ENCODE results near the gene ASTL.

Gene ASTL

GRCh38 chr2:96156926-96157648, 18.8 kb upstream of the ASTL start:
- H3K4me3 ChIP-seq (ENCODE audit: low read length) = no peak overlapping the region

GRCh38 chr2:96156011-96156820, 17.9 kb upstream of the ASTL start:
- H3K4me1 ChIP-seq (ENCODE audit: control insufficient read depth, insufficient read depth, low read length) = no peaks in the 10 kb centered on the region
- no peaks in the 10 kb centered on the region for H3K36me3 ChIP-seq (ENCODE audit: control insufficient read depth, insufficient read depth, low read length)
- H3K9ac ChIP-seq (ENCODE audit: low read length) = no peak overlapping the region
- no peak overlapping the region for H3K4me3 ChIP-seq (ENCODE audit: low read length)
- H3K9me3 ChIP-seq (ENCODE audit: control insufficient read depth, low read length) = no peaks in the 10 kb centered on the region
- no peaks in the 10 kb centered on the region for H3K27me3 ChIP-seq (ENCODE audit: control insufficient read depth, insufficient read depth, low read length)

More at GRCh38 chr2:96156926-96157648, 18.8 kb upstream of the ASTL start:
- Histone ChIP-seq H3K9ac (ENCODE audit: low read length) (no peak overlapping the region), H3K36me3 (ENCODE audit: control insufficient read depth, insufficient read depth, low read length) (no peaks in the 10 kb centered on the region), H3K27me3 (ENCODE audit: control insufficient read depth, insufficient read depth, low read length) (no peaks in the 10 kb centered on the region), H3K4me1 (ENCODE audit: control insufficient read depth, insufficient read depth, low read length) (peaks cover 4% of the 10 kb centered on the region), H3K9me3 (ENCODE audit: control insufficient read depth, low read length) (no peaks in the 10 kb centered on the region)

DNA sequence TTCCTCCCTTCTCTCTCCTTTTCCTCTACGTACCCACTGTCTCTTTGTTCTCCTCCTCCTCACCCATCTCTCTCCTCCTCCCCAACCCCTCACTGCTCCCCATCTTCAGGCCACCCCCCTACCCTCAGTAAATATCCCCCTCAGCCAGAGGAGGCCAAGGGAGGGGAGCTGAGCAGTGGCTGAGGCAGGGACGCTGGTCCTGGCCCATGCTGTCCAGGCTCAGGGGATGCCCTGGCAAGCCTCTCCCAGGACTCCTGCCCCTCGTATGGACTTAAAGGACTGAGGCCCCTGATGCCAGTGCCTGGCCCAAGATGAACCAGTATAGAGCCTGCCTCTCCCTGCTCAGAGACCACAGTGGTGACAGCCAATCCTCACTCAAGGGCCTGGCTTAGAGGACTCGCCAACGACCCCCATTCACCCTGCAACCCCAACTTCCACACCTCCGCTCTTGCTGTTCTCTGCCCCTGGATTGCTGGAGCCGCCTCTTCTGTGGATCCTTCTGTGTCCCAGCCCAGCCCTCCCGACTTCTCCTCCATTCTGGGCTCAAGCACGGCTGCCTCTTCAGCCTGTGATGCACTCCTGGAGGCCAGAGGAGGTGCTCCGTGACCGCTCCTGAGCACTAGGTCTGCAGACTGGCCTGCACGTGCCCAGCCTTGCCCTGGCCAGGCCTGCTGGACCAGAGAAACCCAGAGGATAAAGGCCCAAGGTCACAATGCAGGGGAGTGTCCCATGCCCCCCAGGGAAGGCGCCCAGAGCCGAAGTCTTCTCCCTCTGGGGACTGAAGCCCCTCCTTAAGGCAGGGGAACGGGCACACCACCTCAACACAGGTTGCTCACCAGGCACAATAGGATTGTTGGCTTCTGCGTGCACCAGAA, 16.4 kb upstream of the ASTL start:
- Histone ChIP-seq H3K9me3 (ENCODE audit: control insufficient read depth, low read length) (no peaks in the 10 kb centered on the region), H3K4me3 (ENCODE audit: low read length) (no peak overlapping the region), H3K27me3 (ENCODE audit: control insufficient read depth, insufficient read depth, low read length) (no peaks in the 10 kb centered on the region), H3K4me1 (ENCODE audit: control insufficient read depth, insufficient read depth, low read length) (no peaks in the 10 kb centered on the region), H3K36me3 (ENCODE audit: control insufficient read depth, insufficient read depth, low read length) (no peaks in the 10 kb centered on the region), H3K9ac (ENCODE audit: low read length) (no peak overlapping the region)

- Histone ChIP-seq H3K36me3 (ENCODE audit: control insufficient read depth, insufficient read depth, low read length) (no peaks in the 10 kb centered on the region), H3K4me1 (ENCODE audit: control insufficient read depth, insufficient read depth, low read length) (no peaks in the 10 kb centered on the region), H3K9ac (ENCODE audit: low read length) (no peak overlapping the region), H3K4me3 (ENCODE audit: low read length) (no peak overlapping the region), H3K9me3 (ENCODE audit: control insufficient read depth, low read length) (no peaks in the 10 kb centered on the region), H3K27me3 (ENCODE audit: control insufficient read depth, insufficient read depth, low read length) (no peaks in the 10 kb centered on the region)
Observed at GRCh38 chr2:96153991-96154431, 15.7 kb upstream of the ASTL start.

DNA sequence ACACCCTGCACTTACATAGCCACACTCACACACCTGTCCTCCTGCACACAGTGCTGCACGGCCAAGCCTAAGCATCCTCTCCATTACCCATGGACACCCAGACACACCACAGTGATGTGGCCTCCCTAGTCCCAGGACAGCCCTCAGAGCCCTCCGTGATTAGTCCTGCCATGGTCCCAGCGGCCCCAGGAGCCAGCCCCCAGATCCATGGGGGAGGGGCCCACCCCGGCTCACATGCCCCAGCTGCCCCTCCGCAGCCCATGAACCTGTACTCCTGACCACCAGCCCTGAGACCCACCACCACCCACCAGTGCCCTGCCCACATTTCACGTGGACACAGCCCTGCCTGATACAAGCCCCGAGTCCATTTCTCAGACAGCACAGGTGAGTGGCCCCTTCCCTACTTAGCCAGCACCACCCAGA, 15.0 kb upstream of the ASTL start:
- no peaks in the 10 kb centered on the region for H3K9me3 ChIP-seq (ENCODE audit: control insufficient read depth, low read length)
- H3K4me3 ChIP-seq (ENCODE audit: low read length) = no peak overlapping the region
- H3K27me3 ChIP-seq (ENCODE audit: control insufficient read depth, insufficient read depth, low read length) = no peaks in the 10 kb centered on the region
- no peaks in the 10 kb centered on the region for H3K36me3 ChIP-seq (ENCODE audit: control insufficient read depth, insufficient read depth, low read length)
- peaks cover 4% of the 10 kb centered on the region for H3K4me1 ChIP-seq (ENCODE audit: control insufficient read depth, insufficient read depth, low read length)
- no peak overlapping the region for H3K9ac ChIP-seq (ENCODE audit: low read length)

DNA sequence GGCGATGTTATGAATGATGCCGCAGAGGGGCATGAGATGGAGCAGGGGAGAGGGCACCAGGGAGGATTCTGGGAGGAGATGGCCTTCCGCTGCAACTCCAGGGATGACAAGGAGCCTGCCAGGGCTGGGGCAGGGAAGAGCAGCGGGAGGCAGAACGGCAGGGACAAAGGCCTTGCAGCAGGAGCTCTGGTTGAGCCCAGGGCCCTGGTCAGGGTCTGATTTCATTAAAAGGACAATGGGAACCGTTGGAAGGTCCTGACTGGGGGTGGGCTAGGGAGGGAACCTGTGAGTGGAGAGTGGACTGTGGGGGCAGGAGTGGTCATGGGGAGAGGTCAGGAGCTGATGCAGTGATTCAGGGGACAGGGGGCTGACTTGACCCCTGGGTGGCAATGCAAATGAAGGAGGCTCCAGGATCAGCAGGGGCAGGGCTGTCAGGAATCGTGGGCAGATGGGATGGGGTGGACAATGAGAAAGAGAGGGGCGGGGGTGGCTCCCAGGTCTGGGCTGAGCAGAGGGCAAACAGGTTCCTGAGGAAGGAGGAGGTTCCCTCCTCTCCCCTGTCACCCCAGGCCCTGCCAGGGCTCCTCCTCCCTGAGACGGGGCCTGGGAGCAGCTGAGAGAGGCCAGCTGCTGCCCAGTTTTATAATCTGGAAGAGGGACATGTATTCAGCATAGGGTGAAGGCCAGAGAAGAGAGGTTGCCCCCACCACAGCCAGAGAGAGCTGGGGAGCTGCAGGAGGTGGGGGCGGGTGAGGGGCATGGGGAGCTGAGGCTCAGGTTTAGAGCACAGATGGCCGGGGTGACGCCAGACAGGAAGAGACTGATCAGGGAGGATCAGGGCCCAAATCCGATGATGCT, 14.2 kb upstream of the ASTL start:
- H3K4me3 ChIP-seq (ENCODE audit: low read length) = no peak overlapping the region
- no peaks in the 10 kb centered on the region for H3K27me3 ChIP-seq (ENCODE audit: control insufficient read depth, insufficient read depth, low read length)
- peaks cover 6% of the 10 kb centered on the region for H3K4me1 ChIP-seq (ENCODE audit: control insufficient read depth, insufficient read depth, low read length)
- H3K9ac ChIP-seq (ENCODE audit: low read length) = no peak overlapping the region
- H3K36me3 ChIP-seq (ENCODE audit: control insufficient read depth, insufficient read depth, low read length) = no peaks in the 10 kb centered on the region
- no peaks in the 10 kb centered on the region for H3K9me3 ChIP-seq (ENCODE audit: control insufficient read depth, low read length)

DNA sequence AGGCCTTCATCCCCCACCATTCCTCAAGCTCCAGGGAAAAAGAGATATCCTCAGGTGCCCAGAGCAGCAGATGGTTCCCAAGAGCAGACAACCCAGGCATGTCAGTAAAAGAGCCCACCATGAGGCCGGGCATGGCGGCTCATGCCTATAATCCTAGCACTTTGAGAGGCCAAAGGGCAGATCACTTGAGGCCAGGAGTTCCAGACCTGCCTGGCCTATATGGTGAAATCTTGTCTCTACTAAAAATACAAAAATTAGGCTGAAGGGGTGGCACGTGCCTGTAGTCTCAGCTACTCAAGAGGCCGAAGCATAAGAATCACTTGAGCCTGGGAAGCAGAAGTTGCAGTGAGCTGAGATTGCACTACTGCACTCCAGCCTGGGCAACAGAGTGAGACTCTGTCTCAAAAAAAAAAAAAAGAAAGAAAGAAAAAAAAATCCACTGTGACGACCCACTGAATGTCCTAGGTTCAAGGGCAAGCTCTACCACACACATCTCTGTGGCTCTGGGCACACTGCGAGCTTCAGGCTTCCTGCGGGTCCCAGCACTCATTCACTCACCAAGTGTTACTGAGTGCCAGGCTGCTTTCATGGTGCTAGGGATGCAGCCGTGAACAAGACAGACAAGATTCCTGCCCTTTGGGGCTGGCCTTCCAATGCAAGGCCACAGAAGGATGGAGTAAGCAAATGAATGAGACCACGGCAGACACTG, 13.4 kb upstream of the ASTL start:
- no peaks in the 10 kb centered on the region for H3K27me3 ChIP-seq (ENCODE audit: control insufficient read depth, insufficient read depth, low read length)
- H3K9me3 ChIP-seq (ENCODE audit: control insufficient read depth, low read length) = no peaks in the 10 kb centered on the region
- H3K36me3 ChIP-seq (ENCODE audit: control insufficient read depth, insufficient read depth, low read length) = no peaks in the 10 kb centered on the region
- H3K4me3 ChIP-seq (ENCODE audit: low read length) = no peak overlapping the region
- H3K9ac ChIP-seq (ENCODE audit: low read length) = no peak overlapping the region
- peaks cover 8% of the 10 kb centered on the region for H3K4me1 ChIP-seq (ENCODE audit: control insufficient read depth, insufficient read depth, low read length)

DNA sequence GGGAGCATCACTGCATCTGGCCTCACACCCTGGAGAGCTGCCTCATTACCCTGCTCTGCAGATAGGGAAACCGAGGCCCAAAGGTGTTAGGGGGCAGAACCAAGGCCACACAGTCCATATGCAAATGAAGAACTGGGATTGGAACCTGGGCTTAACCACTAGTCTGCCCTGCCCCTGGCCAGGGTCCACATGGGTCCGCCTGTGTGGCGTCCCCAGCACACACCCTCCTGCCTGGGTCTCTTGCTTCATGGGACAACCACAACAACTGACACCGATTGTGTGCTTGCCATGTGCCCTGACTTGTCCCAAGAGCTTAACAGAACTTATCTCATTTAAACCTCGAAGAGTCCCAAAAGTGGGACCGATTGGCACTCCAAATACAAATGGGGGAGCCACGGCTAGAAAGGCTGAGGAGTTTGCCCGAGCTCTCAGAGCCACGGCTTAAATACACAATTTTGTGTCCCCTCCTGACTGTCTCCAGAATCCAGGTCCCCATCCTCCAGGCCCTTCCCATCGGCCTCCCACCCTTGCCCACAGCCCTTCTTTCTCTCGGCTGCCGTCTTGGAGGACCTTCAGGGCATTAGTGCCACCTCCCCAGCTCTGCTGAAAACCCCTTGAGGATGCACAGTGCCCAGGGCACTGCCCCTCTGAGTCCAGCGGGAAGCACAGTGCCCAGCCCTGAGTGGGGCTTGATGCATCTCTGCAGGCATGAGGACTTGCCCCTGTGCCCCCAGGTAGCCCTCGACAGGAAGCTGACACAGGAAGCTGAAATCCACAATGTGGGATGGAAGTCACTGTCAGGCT, 12.7 kb upstream of the ASTL start:
- Histone ChIP-seq H3K4me3 (ENCODE audit: low read length) (no peak overlapping the region), H3K4me1 (ENCODE audit: control insufficient read depth, insufficient read depth, low read length) (peaks cover 16% of the 10 kb centered on the region), H3K36me3 (ENCODE audit: control insufficient read depth, insufficient read depth, low read length) (no peaks in the 10 kb centered on the region), H3K9me3 (ENCODE audit: control insufficient read depth, low read length) (no peaks in the 10 kb centered on the region), H3K9ac (ENCODE audit: low read length) (no peak overlapping the region), H3K27me3 (ENCODE audit: control insufficient read depth, insufficient read depth, low read length) (no peaks in the 10 kb centered on the region)

- Histone ChIP-seq H3K9ac (ENCODE audit: low read length) (no peak overlapping the region), H3K36me3 (ENCODE audit: control insufficient read depth, insufficient read depth, low read length) (no peaks in the 10 kb centered on the region), H3K9me3 (ENCODE audit: control insufficient read depth, low read length) (no peaks in the 10 kb centered on the region), H3K27me3 (ENCODE audit: control insufficient read depth, insufficient read depth, low read length) (no peaks in the 10 kb centered on the region), H3K4me3 (ENCODE audit: low read length) (no peak overlapping the region), H3K4me1 (ENCODE audit: control insufficient read depth, insufficient read depth, low read length) (peaks cover 22% of the 10 kb centered on the region)
Observed at GRCh38 chr2:96150007-96150640, 11.8 kb upstream of the ASTL start.

Measured in mucosa of stomach (tissue), 1 donor.